HG03108 (cell line): ENCODE data around the gene TSPAN5.
"Not testable (repeated sequence)": the region's sequence is repeated elsewhere in the genome, so short reads cannot be mapped to it uniquely, and the experiment has no call there.

Source experiments
- ATAC-seq: cut with Tn5 transposase; IDR thresholded peaks from one replicate; pipeline ENCODE4 v1.9.1; 2021; ENCODE audit warnings: moderate library complexity; ENCODE audit not compliant: unreplicated experiment

TSPAN5 gene

GRCh38 chr4:98658287-98659105 lies at the start of gene TSPAN5:
TSPAN5 (minus strand) TSS chr4:98658611.
- peak; percentile 69 for ATAC-seq

DNA sequence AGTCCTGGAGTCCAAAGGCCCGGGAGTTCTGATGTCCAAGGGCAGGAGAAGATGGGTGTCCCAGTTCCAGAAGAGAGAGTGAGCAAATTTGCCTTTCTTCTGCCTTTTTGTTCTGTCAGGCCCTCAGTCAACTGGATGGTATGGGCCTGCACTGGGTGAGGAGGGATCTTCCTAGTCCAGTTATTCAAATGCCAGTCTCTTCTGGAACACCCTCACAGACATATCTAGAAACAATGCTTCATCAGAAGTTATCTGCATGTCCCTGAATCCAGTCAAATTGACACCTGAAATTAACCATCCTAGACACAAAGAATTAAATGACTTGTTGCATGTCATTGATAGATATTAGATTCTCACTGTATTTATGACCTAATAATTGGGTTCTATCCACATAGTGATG lies 48.5 kb upstream of the TSPAN5 start:
- no peak for ATAC-seq

- no peak for ATAC-seq
Observed at GRCh38 chr4:98706200-98706813, 47.9 kb upstream of the TSPAN5 start.

GRCh38 chr4:98705586-98705985 lies 47.2 kb upstream of the TSPAN5 start:
- ATAC-seq = not testable (repeated sequence)

DNA sequence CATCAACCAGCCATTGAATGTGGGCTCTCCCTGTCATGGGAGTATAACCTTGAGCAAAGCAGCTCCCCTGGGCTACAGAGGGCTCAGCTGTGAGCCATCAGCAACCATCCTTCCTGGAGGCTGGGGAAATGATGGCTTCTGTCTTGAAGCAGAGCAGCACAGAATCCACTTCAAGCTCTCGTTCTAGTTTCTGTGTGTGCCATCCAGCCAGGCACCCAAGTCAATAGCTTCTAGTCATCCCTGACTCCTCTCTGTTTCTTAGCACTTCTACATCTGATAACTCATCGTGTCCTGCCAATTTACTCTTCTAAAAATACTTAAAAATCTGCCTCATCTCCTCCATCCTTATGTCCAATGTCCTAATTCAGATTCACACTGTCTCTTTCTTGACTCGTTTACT lies 42.2 kb upstream of the TSPAN5 start:
- no peak for ATAC-seq

DNA sequence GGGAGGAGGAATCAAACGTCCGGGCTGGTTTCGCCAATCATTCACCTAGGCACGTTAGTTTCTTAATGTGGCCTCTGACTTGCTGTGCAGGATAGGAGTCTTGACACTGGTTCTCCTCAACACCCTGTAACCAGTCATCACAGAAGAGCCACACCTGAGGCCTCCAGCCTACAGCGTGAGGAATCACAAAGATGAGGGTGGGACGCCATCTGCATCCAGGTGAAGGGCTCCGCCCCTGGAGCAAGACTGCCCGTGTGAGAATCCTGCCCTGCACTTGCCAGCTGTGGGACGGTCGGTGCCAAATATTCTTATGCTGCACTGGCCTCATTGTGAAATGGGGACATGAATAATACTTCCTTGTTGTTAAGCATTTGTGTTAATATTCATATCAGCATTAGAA lies 35.7 kb upstream of the TSPAN5 start:
- ATAC-seq = no peak

GRCh38 chr4:98692411-98692810 lies 34.0 kb upstream of the TSPAN5 start:
- ATAC-seq = no peak

DNA sequence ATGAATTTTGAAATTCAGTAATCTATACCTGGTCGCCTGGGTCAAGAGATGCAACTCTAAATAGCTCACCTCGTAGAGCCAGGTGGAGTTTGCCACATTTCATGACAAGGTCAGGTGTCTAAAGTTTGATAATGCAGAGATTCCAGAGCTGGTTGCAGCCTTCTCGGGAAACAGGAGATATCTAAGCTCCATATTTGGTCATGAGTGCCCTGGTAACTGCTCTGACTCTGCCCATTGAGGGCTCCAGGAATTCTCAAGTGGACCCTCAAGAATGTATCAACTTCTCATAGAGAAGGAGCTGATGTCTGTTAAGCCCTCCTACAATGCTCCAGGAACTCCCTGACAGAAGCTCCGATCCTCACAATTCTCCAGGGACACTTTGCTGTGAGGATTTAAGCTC lies 33.2 kb upstream of the TSPAN5 start:
- no peak for ATAC-seq

GRCh38 chr4:98689507-98690174 lies 31.2 kb upstream of the TSPAN5 start:
- no peak for ATAC-seq

GRCh38 chr4:98688411-98689290 lies 30.2 kb upstream of the TSPAN5 start:
- no peak for ATAC-seq

- ATAC-seq = no peak
Observed at GRCh38 chr4:98687876-98688275, 29.5 kb upstream of the TSPAN5 start.

- no peak for ATAC-seq
Observed at GRCh38 chr4:98686847-98687246, 28.4 kb upstream of the TSPAN5 start.

DNA sequence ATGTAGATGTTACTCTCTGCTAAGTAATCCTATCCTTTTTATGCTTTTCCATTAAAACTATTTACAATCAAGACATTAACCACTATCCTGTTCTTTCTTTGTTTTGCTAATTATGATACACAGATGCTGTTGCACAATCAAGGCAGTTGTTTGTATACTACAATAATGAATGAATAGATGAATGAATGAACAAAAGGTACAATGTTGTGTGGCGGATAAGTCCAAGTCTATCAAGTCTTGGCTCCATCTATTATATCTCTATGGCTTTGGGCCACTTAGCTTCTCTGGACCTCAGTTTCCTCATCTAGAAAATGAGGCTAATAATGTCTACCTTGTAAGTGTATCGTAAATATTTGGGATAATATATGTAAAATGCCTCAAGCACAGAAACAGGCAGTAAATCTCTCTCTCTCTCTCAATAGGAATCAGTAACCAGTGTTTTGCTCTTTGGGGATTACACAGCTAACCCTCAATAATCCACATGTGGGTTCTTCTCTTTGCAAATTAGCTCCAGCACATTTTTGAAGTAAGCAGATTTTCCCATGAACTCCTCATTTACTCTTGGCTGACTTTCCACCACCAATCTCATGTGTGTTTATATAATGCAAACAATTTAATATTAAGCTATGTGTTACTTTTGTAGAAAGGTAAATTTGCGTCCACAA lies 27.8 kb upstream of the TSPAN5 start:
- no peak for ATAC-seq

DNA sequence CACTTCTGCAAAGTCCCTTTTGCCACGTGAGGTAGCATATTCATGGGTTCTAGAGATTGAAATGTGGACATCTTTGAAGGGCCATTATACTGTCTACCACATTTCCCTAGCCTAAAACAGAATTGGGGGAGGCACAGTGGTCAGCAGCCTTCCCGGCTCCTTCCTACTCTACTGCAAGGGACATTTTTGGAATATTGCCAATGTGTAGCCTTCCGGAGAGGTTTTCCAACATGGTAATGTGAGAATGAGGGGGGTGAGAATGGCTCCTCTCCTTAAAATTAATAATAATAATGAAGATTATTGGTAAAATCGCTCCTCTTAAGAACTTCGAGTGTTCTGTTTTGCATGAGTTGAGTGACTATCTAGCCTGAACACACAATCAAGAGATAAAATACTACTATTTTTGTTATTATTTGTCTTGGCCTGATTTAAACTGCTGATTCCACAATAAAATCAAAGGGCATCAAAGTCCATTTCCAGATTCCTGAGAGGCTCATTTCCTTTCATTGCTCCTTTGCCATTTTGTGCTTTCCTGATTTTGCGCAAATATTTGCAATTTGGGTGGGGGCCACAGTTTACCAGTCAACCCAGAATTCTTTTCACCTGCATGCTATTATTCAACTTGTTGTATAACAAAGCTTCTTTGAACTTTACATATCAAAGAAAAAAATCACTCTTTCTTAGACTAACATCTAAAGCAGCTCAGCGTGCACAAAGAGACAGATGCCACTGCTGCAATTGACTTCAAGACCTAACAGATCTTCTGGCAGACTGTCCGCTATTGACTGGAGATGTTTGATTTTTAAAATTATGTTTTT lies 27.0 kb upstream of the TSPAN5 start:
- no peak for ATAC-seq

- no peak for ATAC-seq
Observed at GRCh38 chr4:98682719-98683118, 24.3 kb upstream of the TSPAN5 start.

GRCh38 chr4:98680806-98681205 lies 22.4 kb upstream of the TSPAN5 start:
- ATAC-seq = no peak

GRCh38 chr4:98679738-98680137 lies 21.3 kb upstream of the TSPAN5 start:
- no peak for ATAC-seq

DNA sequence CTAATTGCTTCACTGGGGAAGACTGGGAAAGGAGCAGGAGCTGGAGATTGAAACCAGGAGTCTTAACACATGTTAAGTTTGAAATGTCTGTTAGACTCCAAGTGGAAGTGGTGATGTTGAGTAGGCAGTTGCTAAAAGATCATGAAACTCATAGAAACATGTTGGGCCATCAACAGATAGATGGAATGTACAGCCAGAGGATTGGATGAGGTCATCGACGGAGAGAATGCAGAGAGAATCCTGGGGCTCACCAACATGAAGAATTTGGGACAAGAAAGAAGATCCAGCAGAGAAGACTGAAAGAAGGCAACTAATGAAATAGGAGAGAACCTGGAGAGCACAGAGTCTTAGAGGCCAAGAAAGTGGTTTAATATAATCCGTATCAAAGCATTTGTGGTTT lies 19.4 kb upstream of the TSPAN5 start:
- ATAC-seq = no peak

GRCh38 chr4:98674404-98675173 lies 16.2 kb upstream of the TSPAN5 start:
- ATAC-seq = no peak
